ENCODE data around the gene MPPED2.

MPPED2 gene

DNA sequence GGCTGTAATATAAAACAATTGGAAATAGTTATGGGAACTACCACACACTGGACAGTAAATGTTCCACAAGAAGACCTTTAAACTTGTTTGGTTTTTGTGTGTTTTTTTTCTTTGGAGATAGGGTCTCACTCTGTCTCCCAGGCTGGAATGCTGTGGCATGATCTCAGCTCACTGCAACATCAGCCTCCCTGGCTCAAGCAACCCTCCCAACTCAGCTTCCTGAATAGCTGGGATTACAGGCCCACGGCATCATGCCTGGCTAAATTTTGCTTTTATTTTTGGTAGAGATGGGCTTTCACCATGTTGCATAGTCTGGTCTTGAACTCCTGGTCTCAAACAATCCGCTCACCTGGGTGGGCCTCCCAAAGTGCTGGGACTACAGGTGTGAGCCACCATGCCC lies 121.0 kb downstream of the MPPED2 start:
- DNase-seq = no peak
- Histone ChIP-seq H3K9me3 (no peaks in the 10 kb centered on the region), H3K4me3 (no peak overlapping the region), H3K27me3 (no peaks in the 10 kb centered on the region), H3K27ac (peak overlapping the region in 1 of 2 donors; percentile 30), H3K36me3 (no peaks in the 10 kb centered on the region), H3K4me1 (peaks cover 0 to 36% (median 7%) of the 10 kb centered on the region in 4 donors)
- TF ChIP-seq, protein P1, sequence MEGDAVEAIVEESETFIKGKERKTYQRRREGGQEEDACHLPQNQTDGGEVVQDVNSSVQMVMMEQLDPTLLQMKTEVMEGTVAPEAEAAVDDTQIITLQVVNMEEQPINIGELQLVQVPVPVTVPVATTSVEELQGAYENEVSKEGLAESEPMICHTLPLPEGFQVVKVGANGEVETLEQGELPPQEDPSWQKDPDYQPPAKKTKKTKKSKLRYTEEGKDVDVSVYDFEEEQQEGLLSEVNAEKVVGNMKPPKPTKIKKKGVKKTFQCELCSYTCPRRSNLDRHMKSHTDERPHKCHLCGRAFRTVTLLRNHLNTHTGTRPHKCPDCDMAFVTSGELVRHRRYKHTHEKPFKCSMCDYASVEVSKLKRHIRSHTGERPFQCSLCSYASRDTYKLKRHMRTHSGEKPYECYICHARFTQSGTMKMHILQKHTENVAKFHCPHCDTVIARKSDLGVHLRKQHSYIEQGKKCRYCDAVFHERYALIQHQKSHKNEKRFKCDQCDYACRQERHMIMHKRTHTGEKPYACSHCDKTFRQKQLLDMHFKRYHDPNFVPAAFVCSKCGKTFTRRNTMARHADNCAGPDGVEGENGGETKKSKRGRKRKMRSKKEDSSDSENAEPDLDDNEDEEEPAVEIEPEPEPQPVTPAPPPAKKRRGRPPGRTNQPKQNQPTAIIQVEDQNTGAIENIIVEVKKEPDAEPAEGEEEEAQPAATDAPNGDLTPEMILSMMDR (IDR thresholded peaks at IDR 0.05) = no peak
- intact Hi-C loops (cut with DNase I; ENCODE audit: low total_unique reads) = no loop called here

GRCh38 chr11:30463266-30463665 lies 122.9 kb downstream of the MPPED2 start:
- no peaks in the 10 kb centered on the region for H3K27me3 ChIP-seq
- H3K27ac ChIP-seq = no peak overlapping the region
- intact Hi-C loops (cut with DNase I; ENCODE audit: low total_unique reads) = no loop called here
- peaks cover 0 to 22% (median 5%) of the 10 kb centered on the region in 4 donors for H3K4me1 ChIP-seq
- H3K4me3 ChIP-seq = no peak overlapping the region
- no peaks in the 10 kb centered on the region for H3K9me3 ChIP-seq
- TF ChIP-seq, protein P1 (IDR thresholded peaks at IDR 0.05) = no peak
- H3K36me3 ChIP-seq = no peaks in the 10 kb centered on the region
- DNase-seq = no peak

- no peaks in the 10 kb centered on the region for H3K36me3 ChIP-seq
- peaks cover 0 to 20% (median 5%) of the 10 kb centered on the region in 4 donors for H3K4me1 ChIP-seq
- H3K9me3 ChIP-seq = no peaks in the 10 kb centered on the region
- TF ChIP-seq, protein P1 (IDR thresholded peaks at IDR 0.05) = no peak
- no peak for DNase-seq
- peak overlapping the region in 1 of 2 donors; percentile 32 for H3K27ac ChIP-seq
- no peaks in the 10 kb centered on the region for H3K27me3 ChIP-seq
- no peak overlapping the region for H3K4me3 ChIP-seq
- intact Hi-C loops (cut with DNase I; ENCODE audit: low total_unique reads) = no loop called here
Measured at GRCh38 chr11:30462421-30462820, 123.7 kb downstream of the MPPED2 start.

DNA sequence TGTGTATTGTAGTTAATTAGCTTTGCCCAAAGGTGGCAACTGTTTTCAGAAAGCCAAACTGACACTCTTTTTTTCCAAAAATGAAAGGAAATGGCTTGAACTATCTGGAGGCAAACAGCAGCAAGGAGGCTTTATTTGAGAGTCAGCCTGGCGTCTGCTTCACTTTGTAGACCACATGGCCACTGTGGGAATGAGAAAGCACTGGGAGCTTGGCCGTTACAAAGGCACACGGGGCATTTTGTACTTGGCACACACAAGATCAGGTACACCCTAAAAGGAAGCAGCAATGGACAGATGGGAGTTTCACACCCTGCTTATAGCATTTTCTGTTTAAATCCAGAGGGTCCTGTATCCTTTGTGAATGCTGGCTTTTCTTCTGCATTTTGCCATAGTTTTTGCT lies 126.3 kb downstream of the MPPED2 start:
- DNase-seq = no peak
- no peaks in the 10 kb centered on the region for H3K36me3 ChIP-seq
- peaks cover 0 to 16% (median 0%) of the 10 kb centered on the region in 4 donors for H3K4me1 ChIP-seq
- TF ChIP-seq, protein P1 (IDR thresholded peaks at IDR 0.05) = no peak
- no peak overlapping the region for H3K4me3 ChIP-seq
- no peaks in the 10 kb centered on the region for H3K27me3 ChIP-seq
- no peaks in the 10 kb centered on the region for H3K9me3 ChIP-seq
- H3K27ac ChIP-seq = no peak overlapping the region
- intact Hi-C loops (cut with DNase I; ENCODE audit: low total_unique reads) = no loop called here

DNA sequence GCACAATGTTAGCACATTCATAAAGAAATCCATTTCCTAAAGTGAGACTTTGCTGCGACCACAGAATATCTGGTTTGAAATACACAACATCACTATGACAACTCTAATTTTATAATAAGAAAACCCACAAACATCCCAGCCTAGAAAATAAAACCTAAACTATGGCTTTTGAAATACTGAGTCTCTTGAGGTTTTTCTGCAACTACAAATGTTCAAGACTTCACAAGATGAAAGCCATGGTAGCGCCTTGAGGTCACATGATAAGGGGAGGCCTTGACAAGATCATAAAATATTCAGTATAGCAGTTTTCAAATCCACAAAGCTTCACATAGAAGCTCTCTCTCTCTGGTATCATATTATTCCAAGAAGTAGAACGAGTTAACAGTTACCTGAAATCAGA lies 126.8 kb downstream of the MPPED2 start:
- H3K4me1 ChIP-seq = peaks cover 0 to 21% (median 0%) of the 10 kb centered on the region in 4 donors
- TF ChIP-seq, protein P1 (IDR thresholded peaks at IDR 0.05) = no peak
- no peak overlapping the region for H3K4me3 ChIP-seq

GRCh38 chr11:30458541-30458940 lies 127.6 kb downstream of the MPPED2 start:
- no peak overlapping the region for H3K27ac ChIP-seq
- DNase-seq = no peak
- intact Hi-C loops (cut with DNase I; ENCODE audit: low total_unique reads) = no loop called here
- H3K36me3 ChIP-seq = no peaks in the 10 kb centered on the region
- H3K4me3 ChIP-seq = no peak overlapping the region
- H3K4me1 ChIP-seq = peaks cover 0 to 26% (median 2%) of the 10 kb centered on the region in 4 donors
- TF ChIP-seq, protein P1 (IDR thresholded peaks at IDR 0.05) = no peak
- no peaks in the 10 kb centered on the region for H3K9me3 ChIP-seq
- H3K27me3 ChIP-seq = no peaks in the 10 kb centered on the region

More for the DNA sequence above, 126.8 kb downstream of the MPPED2 start:
- H3K27me3 ChIP-seq = no peaks in the 10 kb centered on the region
- intact Hi-C loops (cut with DNase I; ENCODE audit: low total_unique reads) = no loop called here
- H3K27ac ChIP-seq = no peak overlapping the region
- no peak for DNase-seq
- no peaks in the 10 kb centered on the region for H3K9me3 ChIP-seq
- H3K36me3 ChIP-seq = no peaks in the 10 kb centered on the region

Measured in tibial artery (tissue), 4 donors.